K562 (cell line): ENCODE measurements around the gene SPDYE16. TPM values are rescaled to one million over a fixed set of nuclear protein-coding genes. Genes with fewer than 3 reads are reported as not detected.
"Not testable (repeated sequence)": the region's sequence is repeated elsewhere in the genome, so short reads cannot be mapped to it uniquely, and the experiment has no call there.

Experiments used
- ATAC-seq: fragments of 200-7000 bp; cut with Tn5 transposase; 3 replicates; pipeline ENCODE4 v1.9.1; 2020; ENCODE audit warnings: moderate library complexity
- BruUV-seq: library from RNA; stranded (reverse); fragments of 400-500 nt; replicated peaks from 2 replicates; lab custom pipeline; 2021; lab: Mats Ljungman, UMichigan
- CTCF ChIA-PET: fragments of 300-600 bp; formaldehyde crosslinking; extraction: SDS; loops from one replicate; lab custom pipeline; 2021; ENCODE audit warnings: low intra/inter-chr PET ratio; lab: Yijun Ruan, JAX
- POLR2A ChIA-PET: fragments of 300-600, 350-650 bp; sonication (Branson Sonifier 250); formaldehyde crosslinking; extraction: SDS; loops from one replicate; lab custom pipeline; 2021; ENCODE audit warnings: antibody characterized with exemption, inconsistent platforms; lab: Yijun Ruan, JAX
- DNase-seq, 4 experiments: peaks; one replicate each; pipeline versions ENCODE4 v3.0.0 to v3.0.0-alpha.2; 2011 to 2018; ENCODE audit warnings: low spot score in 3 of 4, mixed read lengths in 3 of 4; ENCODE audit errors: extremely low read depth in 1 of 4
- FAIRE-seq: peaks from 2 replicates; lab custom pipeline; 2011; peaks lifted over from hg19 to GRCh38; lab: Jason Lieb, UNC
- H2AFZ ChIP-seq: 2 replicates; pipeline ENCODE4 v1.6.0; 2011; ENCODE audit warnings: low read depth, low read length, control low read depth, inconsistent platforms
- H3K27ac ChIP-seq: fragments of 200-600 bp; 3 replicates; pipeline ENCODE4 v1.8.0; 2011; ENCODE audit warnings: low read depth, mild to moderate bottlenecking, control low read depth, inconsistent platforms, low read length, moderate library complexity, mixed read lengths; ENCODE audit errors: extremely low read depth
- H3K27me3 ChIP-seq, 2 experiments: fragments of 300-600 bp in 1 of 2; 2 replicates in 1 of 2; 3 replicates in 1 of 2; pipeline versions ENCODE4 v1.6.0 to v1.8.0; 2011; ENCODE audit warnings: inconsistent platforms in 2 of 2, low read length in 2 of 2, mild to moderate bottlenecking in 1 of 2, mixed read lengths in 1 of 2, moderate library complexity in 1 of 2; ENCODE audit not compliant: control insufficient read depth in 2 of 2, insufficient read depth in 2 of 2
- H3K36me3 ChIP-seq: fragments of 300-600 bp; 3 replicates; pipeline ENCODE4 v1.8.0; 2011; ENCODE audit warnings: mild to moderate bottlenecking, low read length, inconsistent platforms; ENCODE audit not compliant: control insufficient read depth, insufficient read depth
- H3K4me1 ChIP-seq, 2 experiments: fragments of 200-600 bp in 1 of 2; replicated peaks in 1 of 2; 2 replicates in 1 of 2; 3 replicates in 1 of 2; pipeline versions ENCODE4 v1.5.1 to v1.8.0; 2011; ENCODE audit warnings: inconsistent platforms in 2 of 2, low read length in 2 of 2, mild to moderate bottlenecking in 1 of 2, mixed read lengths in 1 of 2, moderate library complexity in 1 of 2; ENCODE audit not compliant: control insufficient read depth in 2 of 2, insufficient read depth in 2 of 2
- H3K4me2 ChIP-seq: 2 replicates; pipeline ENCODE4 v1.6.1; 2011; ENCODE audit warnings: low read length, control low read depth, inconsistent platforms, mixed read lengths; ENCODE audit not compliant: insufficient read depth
- H3K4me3 ChIP-seq: fragments of 200-600 bp; sonication (generic), shearing (Covaris generic); 2 replicates; pipeline ENCODE4 v1.5.1; 2016; ENCODE audit warnings: control low read depth, inconsistent platforms
- H3K79me2 ChIP-seq: fragments of 200-600 bp; 3 replicates; pipeline ENCODE4 v1.8.0; 2011; ENCODE audit warnings: low read length, inconsistent platforms; ENCODE audit not compliant: control insufficient read depth, insufficient read depth
- H3K9ac ChIP-seq, 2 experiments: 2 replicates each; pipeline versions ENCODE4 v1.6.0 to v1.6.1; 2011; ENCODE audit warnings: low read depth in 2 of 2, low read length in 2 of 2, control low read depth in 1 of 2, inconsistent platforms in 1 of 2, mild to moderate bottlenecking in 1 of 2, mixed read lengths in 1 of 2; ENCODE audit not compliant: insufficient read depth in 1 of 2
- H3K9me1 ChIP-seq: one replicate; pipeline ENCODE4 v1.6.0; 2011; ENCODE audit warnings: inconsistent platforms, mild to moderate bottlenecking, low read length, moderate library complexity; ENCODE audit not compliant: control insufficient read depth, insufficient read depth
- H3K9me3 ChIP-seq: replicated peaks from 2 replicates; pipeline ENCODE4 v1.5.1; 2011; ENCODE audit warnings: low read depth, low read length, inconsistent platforms; ENCODE audit not compliant: control insufficient read depth, insufficient read depth
- H4K20me1 ChIP-seq: replicated peaks from 2 replicates; pipeline ENCODE4 v1.6.1; 2011; ENCODE audit warnings: low read length, inconsistent platforms, mixed read lengths; ENCODE audit not compliant: control insufficient read depth, insufficient read depth
- POLR2G ChIP-seq: fragments of 200-400 bp; formaldehyde crosslinking; IDR thresholded peaks from 2 replicates; pipeline ENCODE4 v1.6.1; 2017; ENCODE audit warnings: low read depth, mild to moderate bottlenecking, antibody characterized with exemption, low read length, moderate library complexity
- WGBS: fragments of 100-300 bp; shearing (Covaris generic); methylation state at CpG from one replicate; pipeline ENCODE4 v1.1.6; 2016; ENCODE audit warnings: low coverage, mixed read lengths; ENCODE audit not compliant: insufficient coverage; ENCODE audit errors: missing lambda C conversion rate; 5-methylcytosine and 5-hydroxymethylcytosine counted together
- in situ Hi-C: fragments of 300-500 bp; cut with MboI; formaldehyde crosslinking; loops from 4 replicates; pipeline ENCODE4 v1.15.0; 2018; ENCODE audit warnings: inconsistent platforms, mixed read lengths
- intact Hi-C: fragments of 100-400 bp; cut with micrococcal nuclease; formaldehyde crosslinking; loops from 2 replicates; pipeline ENCODE4 v1.14.2; 2022
- polyA plus RNA-seq, 8 experiments: library from polyadenylated mRNA; depleted of rRNA in 4 of 8; stranded (reverse) in 5 of 8; unstranded in 3 of 8; fragments of >200 nt; fragmentation: Nextera tagmentation in 2 of 8; fragmentation: Illumina TruSeq in 1 of 8; extraction: Ambion mirVana in 2 of 8; extraction: Trizol in 1 of 8; gene quantifications; 2 replicates each; pipeline versions ENCODE4 v1.2.1 to v1.2.3, GENCODE V29; 2011 to 2014; ENCODE audit warnings: inconsistent platforms in 1 of 8, missing spikeins in 1 of 8
- total RNA-seq, 7 experiments: library from RNA; depleted of rRNA in 6 of 7; stranded (reverse); fragments of >200 nt in 6 of 7; fragmentation: Illumina TruSeq in 2 of 7; extraction: Trizol in 2 of 7; gene quantifications; 2 replicates each; pipeline versions ENCODE4 v1.2.1 to v1.2.3, GENCODE V29; 2011 to 2021; ENCODE audit warnings: low replicate concordance in 1 of 7

Gene SPDYE16
- total and polyA plus RNA-seq, 9 of the 15 experiments (the other 6 are each of a cell fraction or from before 2014, with no cell fraction given): 0.04 to 0.13 (median 0.06) TPM; not detected in 4

- not testable (repeated sequence) for ATAC-seq, H3K27ac ChIP-seq, H4K20me1 ChIP-seq, DNase-seq, H3K36me3 ChIP-seq, H3K4me1 ChIP-seq, H3K79me2 ChIP-seq, H3K4me3 ChIP-seq, FAIRE-seq, H3K9me1 ChIP-seq, H3K9ac ChIP-seq
- TF ChIP-seq POLR2G: 0 out of 2 replicates have a peak, but pooled peaks have one; percentile 0
- TF ChIP-seq, all 486 proteins: peak for 1; not testable (repeated sequence) for 485
- H3K9me3 ChIP-seq, CTCF ChIA-PET, H2AFZ ChIP-seq, H3K4me2 ChIP-seq, BruUV-seq, POLR2A ChIA-PET, H3K27me3 ChIP-seq: not testable (repeated sequence)
- in situ Hi-C loops (loop anchor here (5.0 to 10.0 kb wide), 3 partner anchors 68 to 499 kb away; no protein-coding TSS in a partner anchor), intact Hi-C loops (loop anchor here (10.0 kb wide), 1 partner anchor 492 kb away; no protein-coding TSS in a partner anchor)
- WGBS: 75% methylated on average over 11 of the region's 16 CpGs
Observed at GRCh38 chr7:76502836-76503235, 40.3 kb downstream of the SPDYE16 start.

GRCh38 chr7:76502224-76502623, 40.9 kb downstream of the SPDYE16 start:
- H3K4me3 ChIP-seq, FAIRE-seq, H3K9me1 ChIP-seq, CTCF ChIA-PET, H3K9me3 ChIP-seq, H3K4me2 ChIP-seq, DNase-seq, H3K9ac ChIP-seq, ATAC-seq, H3K79me2 ChIP-seq, H3K36me3 ChIP-seq, POLR2A ChIA-PET, H3K27ac ChIP-seq, H4K20me1 ChIP-seq, H3K27me3 ChIP-seq, H3K4me1 ChIP-seq, BruUV-seq, H2AFZ ChIP-seq: not testable (repeated sequence)
- in situ Hi-C loops: loop anchor here (5.0 to 10.0 kb wide), 3 partner anchors 67 to 500 kb away; no protein-coding TSS in a partner anchor
- intact Hi-C loops: loop anchor here (10.0 kb wide), 1 partner anchor 493 kb away; no protein-coding TSS in a partner anchor
- WGBS: 64% methylated on average over 7 of the region's 13 CpGs
- TF ChIP-seq POLR2G: 0 out of 2 replicates have a peak, but pooled peaks have one; percentile 5

- BruUV-seq: not testable (repeated sequence)
- in situ Hi-C loops: loop anchor here (5.0 to 10.0 kb wide), 3 partner anchors 65 to 502 kb away; no protein-coding TSS in a partner anchor
- peak; percentile 43 for ATAC-seq
Observed at GRCh38 chr7:76499924-76500241, 43.2 kb downstream of the SPDYE16 start.

More at GRCh38 chr7:76499924-76500241, 43.2 kb downstream of the SPDYE16 start:
- CTCF ChIA-PET, FAIRE-seq, H3K4me3 ChIP-seq, H3K36me3 ChIP-seq, H3K9me1 ChIP-seq, H3K27me3 ChIP-seq, DNase-seq, H4K20me1 ChIP-seq, H3K9ac ChIP-seq, H3K27ac ChIP-seq, POLR2A ChIA-PET, H3K4me2 ChIP-seq, H3K9me3 ChIP-seq, H3K79me2 ChIP-seq, H2AFZ ChIP-seq, H3K4me1 ChIP-seq: not testable (repeated sequence)
- intact Hi-C loops: loop anchor here (10.0 kb wide), 1 partner anchor 495 kb away; no protein-coding TSS in a partner anchor
- WGBS: 50% methylated on average over 1 of the region's 19 CpGs
